IMR-90 (cell line): ENCODE results near the gene ASTN2. TPM values are rescaled to one million over a fixed set of nuclear protein-coding genes. Genes with fewer than 3 reads are reported as not detected.

Experiments
- ATAC-seq: fragments of 200-7000 bp; cut with Tn5 transposase; 2 replicates; pipeline ENCODE4 v1.9.1; 2020; ENCODE audit warnings: low read depth, mild to moderate bottlenecking, moderate library complexity
- BruUV-seq: library from RNA; stranded (reverse); fragments of 400-500 nt; replicated peaks from 2 replicates; lab custom pipeline; 2021; lab: Mats Ljungman, UMichigan
- CTCF ChIA-PET: fragments of 300-600 bp; formaldehyde crosslinking; extraction: SDS; loops from one replicate; lab custom pipeline; 2021; ENCODE audit warnings: antibody characterized with exemption; lab: Yijun Ruan, JAX
- POLR2A ChIA-PET: fragments of 300-600 bp; sonication (Branson Sonifier 250); formaldehyde crosslinking; loops from one replicate; lab custom pipeline; 2022; ENCODE audit warnings: antibody characterized with exemption; ENCODE audit not compliant: unreplicated experiment; lab: Charles Lee
- DNase-seq: peaks from one replicate; pipeline ENCODE4 v3.0.0; 2013
- H2AFZ ChIP-seq: replicated peaks from 2 replicates; pipeline ENCODE3; 2013; ENCODE audit warnings: low read length, mild to moderate bottlenecking; ENCODE audit not compliant: poor library complexity
- H2AK5ac ChIP-seq: 2 replicates; pipeline ENCODE4 v1.6.1; 2013; ENCODE audit warnings: low read depth, low read length, inconsistent platforms
- H2AK9ac ChIP-seq: replicated peaks from 2 replicates; pipeline ENCODE3; 2013; ENCODE audit warnings: mild to moderate bottlenecking, low read depth, low read length, moderate library complexity; ENCODE audit not compliant: poor library complexity
- H2BK120ac ChIP-seq: 2 replicates; pipeline ENCODE4 v1.6.1; 2013; ENCODE audit warnings: low read depth, low read length, inconsistent platforms
- H2BK15ac ChIP-seq: 3 replicates; pipeline ENCODE4 v1.6.1; 2013; ENCODE audit warnings: low read depth, low read length, inconsistent platforms
- H2BK20ac ChIP-seq: 2 replicates; pipeline ENCODE4 v1.6.1; 2013; ENCODE audit warnings: low read depth, mild to moderate bottlenecking, inconsistent platforms, low read length, moderate library complexity
- H2BK5ac ChIP-seq: 2 replicates; pipeline ENCODE4 v1.6.1; 2013; ENCODE audit warnings: mild to moderate bottlenecking, low read depth, low read length, inconsistent platforms; ENCODE audit not compliant: poor library complexity, severe bottlenecking
- H3K14ac ChIP-seq: replicated peaks from 2 replicates; pipeline ENCODE4 v1.6.1; 2013; ENCODE audit warnings: low read depth, low read length, inconsistent platforms
- H3K18ac ChIP-seq: 2 replicates; pipeline ENCODE4 v1.6.1; 2013; ENCODE audit warnings: low read depth, low read length, control low read depth
- H3K23ac ChIP-seq: 2 replicates; pipeline ENCODE4 v1.6.1; 2013; ENCODE audit warnings: low read depth, low read length, inconsistent platforms
- H3K27ac ChIP-seq: 2 replicates; pipeline ENCODE4 v1.5.1; 2013; ENCODE audit warnings: mild to moderate bottlenecking, control low read depth, low read length; ENCODE audit not compliant: insufficient read depth
- H3K27me3 ChIP-seq: 2 replicates; pipeline ENCODE4 v1.6.1; 2013; ENCODE audit warnings: low read length; ENCODE audit not compliant: control insufficient read depth, insufficient read depth
- H3K36me3 ChIP-seq: 2 replicates; pipeline ENCODE4 v1.6.1; 2013; ENCODE audit warnings: low read length, mixed read lengths; ENCODE audit not compliant: control insufficient read depth, insufficient read depth
- H3K4ac ChIP-seq: 2 replicates; pipeline ENCODE4 v1.6.1; 2013; ENCODE audit warnings: low read depth, low read length, inconsistent platforms
- H3K4me1 ChIP-seq: 2 replicates; pipeline ENCODE4 v1.6.1; 2013; ENCODE audit warnings: low read length, mixed read lengths; ENCODE audit not compliant: control insufficient read depth, insufficient read depth
- H3K4me2 ChIP-seq: 2 replicates; pipeline ENCODE4 v1.6.1; 2013; ENCODE audit warnings: low read depth, mild to moderate bottlenecking, control low read depth, low read length, moderate library complexity
- H3K4me3 ChIP-seq: 2 replicates; pipeline ENCODE4 v1.5.1; 2013; ENCODE audit warnings: low read depth, mild to moderate bottlenecking, control low read depth, low read length, moderate library complexity; ENCODE audit not compliant: insufficient read depth
- H3K56ac ChIP-seq: 2 replicates; pipeline ENCODE4 v1.6.1; 2013; ENCODE audit warnings: low read length, inconsistent platforms; ENCODE audit not compliant: insufficient read depth; ENCODE audit errors: extremely low read depth
- H3K79me1 ChIP-seq, 2 experiments: 2 replicates each; pipeline ENCODE4 v1.6.1; 2013; ENCODE audit warnings: low read length in 2 of 2, inconsistent platforms in 1 of 2, low read depth in 1 of 2
- H3K9ac ChIP-seq: 2 replicates; pipeline ENCODE4 v1.6.1; 2013; ENCODE audit warnings: low read depth, low read length, control low read depth
- H3K9me1 ChIP-seq: 2 replicates; pipeline ENCODE4 v1.6.1; 2013; ENCODE audit warnings: low read length, inconsistent platforms; ENCODE audit not compliant: insufficient read depth
- H3K9me3 ChIP-seq: 2 replicates; pipeline ENCODE4 v1.6.1; 2013; ENCODE audit warnings: low read length; ENCODE audit not compliant: control insufficient read depth, insufficient read depth
- H4K20me1 ChIP-seq: 2 replicates; pipeline ENCODE4 v1.6.1; 2013; ENCODE audit warnings: low read length, inconsistent platforms; ENCODE audit not compliant: insufficient read depth
- H4K5ac ChIP-seq: 2 replicates; pipeline ENCODE4 v1.6.1; 2013; ENCODE audit warnings: mild to moderate bottlenecking, low read depth, low read length, control low read depth
- H4K8ac ChIP-seq, 2 experiments: 2 replicates each; pipeline ENCODE4 v1.6.1; 2013; ENCODE audit warnings: low read depth in 2 of 2, low read length in 2 of 2, control low read depth in 1 of 2, inconsistent platforms in 1 of 2
- H4K91ac ChIP-seq: 2 replicates; pipeline ENCODE4 v1.6.1; 2013; ENCODE audit warnings: low read depth, low read length, inconsistent platforms; ENCODE audit not compliant: insufficient read depth
- BHLHE40 ChIP-seq: fragments of 150-350 bp; IDR thresholded peaks from 2 replicates; pipeline ENCODE4 v1.6.1; 2016; ENCODE audit warnings: mild to moderate bottlenecking, low read depth, low read length
- ELK1 ChIP-seq: fragments of 150-350 bp; IDR thresholded peaks from 2 replicates; pipeline ENCODE4 v1.6.1; 2016; ENCODE audit warnings: low read depth, mild to moderate bottlenecking, low read length, moderate library complexity, borderline replicate concordance
- FOS ChIP-seq: fragments of 150-350 bp; IDR thresholded peaks from 2 replicates; pipeline ENCODE4 v1.6.1; 2016; ENCODE audit warnings: low read depth, low read length
- MAFK ChIP-seq: IDR thresholded peaks from 2 replicates; pipeline ENCODE4 v1.6.1; 2012; ENCODE audit warnings: low read depth, low read length, improper control_type of control experiment
- MAZ ChIP-seq: IDR thresholded peaks from 2 replicates; pipeline ENCODE4 v1.6.1; 2012; ENCODE audit warnings: low read depth, mild to moderate bottlenecking, low read length, improper control_type of control experiment, moderate library complexity, borderline replicate concordance
- NFE2L2 ChIP-seq: fragments of 150-350 bp; IDR thresholded peaks from 2 replicates; pipeline ENCODE4 v1.6.1; 2016; ENCODE audit warnings: low read depth, mild to moderate bottlenecking, low read length
- POLR2A ChIP-seq: IDR thresholded peaks from 2 replicates; pipeline ENCODE4 v1.6.1; 2012; ENCODE audit warnings: mild to moderate bottlenecking, low read depth, low read length
- RAD21 ChIP-seq: IDR thresholded peaks from 2 replicates; pipeline ENCODE4 v1.6.1; 2012; ENCODE audit warnings: low read length, improper control_type of control experiment
- RFX5 ChIP-seq: IDR thresholded peaks from 2 replicates; pipeline ENCODE4 v1.8.0; 2012; ENCODE audit warnings: low read depth, mild to moderate bottlenecking, low read length, moderate library complexity
- SMC3 ChIP-seq: fragments of 150-350 bp; IDR thresholded peaks from 2 replicates; pipeline ENCODE4 v1.6.1; 2016; ENCODE audit warnings: low read depth, mild to moderate bottlenecking, antibody characterized with exemption, low read length, moderate library complexity
- USF2 ChIP-seq: fragments of 150-350 bp; IDR thresholded peaks from 2 replicates; pipeline ENCODE4 v1.6.1; 2017; ENCODE audit warnings: mild to moderate bottlenecking, antibody characterized with exemption, low read length, low read depth
- WGBS, 2 experiments: methylation state at CpG; one replicate each; pipeline versions ENCODE4 v1.1.5 to v1.1.7; 2013; ENCODE audit warnings: missing lambda C conversion rate in 2 of 2; ENCODE audit not compliant: insufficient read length in 1 of 2; ENCODE audit errors: extremely low coverage in 2 of 2; 5-methylcytosine and 5-hydroxymethylcytosine counted together
- dilution Hi-C: fragments of 300-500 bp; cut with HindIII; formaldehyde crosslinking; loops from one replicate; pipeline ENCODE4 v1.14.3; 2018; ENCODE audit warnings: low sequenced_read_pairs; ENCODE audit not compliant: unreplicated experiment
- in situ Hi-C: fragments of 300-500 bp; cut with MboI; formaldehyde crosslinking; loops from 3 replicates; pipeline ENCODE4 v1.14.3; 2019; ENCODE audit warnings: low sequenced_read_pairs, inconsistent platforms, mixed read lengths
- intact Hi-C: fragments of 100-400 bp; cut with micrococcal nuclease; formaldehyde crosslinking; loops from 2 replicates; pipeline ENCODE4 v1.10.0; 2022
- polyA plus RNA-seq, 3 experiments: library from polyadenylated mRNA; depleted of rRNA; stranded (reverse); fragments of >200 nt; gene quantifications; 2 replicates each; pipeline ENCODE4 v1.2.3, GENCODE V29; 2012; ENCODE audit warnings: low replicate concordance in 1 of 3
- total RNA-seq: library from RNA; depleted of rRNA; stranded (reverse); fragments of >200 nt; gene quantifications from 2 replicates; pipeline ENCODE4 v1.2.3, GENCODE V29; 2012

ASTN2 gene
- total and polyA plus RNA-seq, 2 of the 4 experiments (the other 2 are of a cell fraction), result 3.8 to 6.8 TPM

- H3K36me3 ChIP-seq, result no peaks in the 10 kb centered on the region
- H3K79me1 ChIP-seq, result no peaks in the 10 kb centered on the region
- H3K9me1 ChIP-seq, result no peaks in the 10 kb centered on the region; the same call in 1 of the 2 replicates
- H4K91ac ChIP-seq, result no peak overlapping the region
- H3K9ac ChIP-seq, result no peak overlapping the region
- dilution Hi-C loops, result no loop called here
- no peak overlapping the region for H3K14ac ChIP-seq
- TF ChIP-seq POLR2A (no peak), NFE2L2 (no peak), MAZ (no peak), BHLHE40 (no peak), RFX5 (no peak), ELK1 (no peak), USF2 (no peak), FOS (no peak), SMC3 (no peak), MAFK (no peak), RAD21 (no peak)
- no peak overlapping the region for H2AFZ ChIP-seq
- no peak overlapping the region for H4K8ac ChIP-seq
- H2BK20ac ChIP-seq, result no peak overlapping the region
- DNase-seq, result no peak
- in situ Hi-C loops, result no loop called here
- no peak overlapping the region for H4K5ac ChIP-seq
- ChIA-PET POLR2A (no interaction called here), CTCF (no interaction called here)
- H3K23ac ChIP-seq, result no peak overlapping the region
- 65% methylated on average over 2 of the region's 3 CpGs; no CpG with 5 or more reads in 1 of the 2 experiments for WGBS, 2 experiments
- no peak overlapping the region for H3K4me2 ChIP-seq
- intact Hi-C loops, result no loop called here
- H3K9me3 ChIP-seq, result no peaks in the 10 kb centered on the region
- no peak overlapping the region for H2AK5ac ChIP-seq
- H3K4me3 ChIP-seq, result no peak overlapping the region
- ATAC-seq, result no peak
- peaks cover 6% of the 10 kb centered on the region; the same call in 1 of the 2 replicates for H3K27me3 ChIP-seq
- no peak overlapping the region for H2BK120ac ChIP-seq
- no peaks in the 10 kb centered on the region for H4K20me1 ChIP-seq
- no peak overlapping the region for H2BK5ac ChIP-seq
- no peak overlapping the region for H3K4ac ChIP-seq
- H2BK15ac ChIP-seq, result no peak overlapping the region
- H3K27ac ChIP-seq, result no peak overlapping the region
- no TSS peak for BruUV-seq
- H3K56ac ChIP-seq, result no peak overlapping the region
- no peak overlapping the region for H2AK9ac ChIP-seq
- H3K4me1 ChIP-seq, result no peaks in the 10 kb centered on the region
- no peak overlapping the region for H3K18ac ChIP-seq
Observed at GRCh38 chr9:116927726-116928125, 487.1 kb downstream of the ASTN2 start.
